GM08714 (cell line): Measurements from ENCODE around the gene ITGA2.

Experiments
- H3K4me3 ChIP-seq: fragments of 200-500 bp; sonication (Bioruptor generic); 2 replicates; pipeline ENCODE4 v1.5.1; 2014; ENCODE audit warnings: mild to moderate bottlenecking, low read length, inconsistent platforms
- ZNF274 ChIP-seq: IDR thresholded peaks from 2 replicates; pipeline ENCODE4 v1.6.1; 2012; ENCODE audit warnings: mild to moderate bottlenecking, low read depth, low read length

Gene ITGA2

DNA sequence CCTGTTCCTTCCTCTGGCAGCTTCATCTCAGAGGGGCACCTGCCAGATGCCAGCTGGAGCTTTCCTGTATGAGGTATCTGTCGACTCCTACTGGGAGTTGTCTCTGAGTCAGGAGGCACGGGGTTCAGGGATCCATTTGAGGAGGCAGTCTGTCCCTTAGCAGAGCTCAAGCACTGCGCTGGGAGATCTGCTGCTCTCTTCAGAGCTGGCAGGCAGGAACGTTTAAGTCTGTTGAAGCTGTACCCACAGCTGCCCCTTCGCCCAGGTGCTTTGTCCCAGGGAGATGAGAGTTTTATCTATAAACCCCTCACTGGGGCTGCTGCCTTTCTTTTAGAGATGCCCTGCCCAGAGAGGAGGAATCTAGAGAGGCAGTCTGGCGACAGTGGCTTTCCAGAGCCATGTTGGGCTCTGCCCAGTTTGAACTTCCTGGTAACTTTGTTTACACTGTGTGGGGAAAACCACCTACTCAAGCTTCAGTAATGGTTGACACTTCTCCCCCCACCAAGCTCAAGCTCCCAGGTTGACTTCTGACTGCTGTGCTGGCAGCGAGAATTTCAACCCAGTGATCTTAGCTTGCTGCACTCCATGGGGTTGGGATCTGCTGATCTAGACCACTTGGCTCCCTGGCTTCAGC, 11.8 kb upstream of the ITGA2 start:
- H3K4me3 ChIP-seq: no peak overlapping the region
- TF ChIP-seq ZNF274: no peak

- H3K4me3 ChIP-seq: no peak overlapping the region
- no peak for TF ChIP-seq ZNF274
These were observed 7.6 kb upstream of the ITGA2 start for GRCh38 chr5:52981507-52981906.

GRCh38 chr5:52983731-52984636, 5.2 kb upstream of the ITGA2 start:
- TF ChIP-seq ZNF274: no peak
- no peak overlapping the region for H3K4me3 ChIP-seq

DNA sequence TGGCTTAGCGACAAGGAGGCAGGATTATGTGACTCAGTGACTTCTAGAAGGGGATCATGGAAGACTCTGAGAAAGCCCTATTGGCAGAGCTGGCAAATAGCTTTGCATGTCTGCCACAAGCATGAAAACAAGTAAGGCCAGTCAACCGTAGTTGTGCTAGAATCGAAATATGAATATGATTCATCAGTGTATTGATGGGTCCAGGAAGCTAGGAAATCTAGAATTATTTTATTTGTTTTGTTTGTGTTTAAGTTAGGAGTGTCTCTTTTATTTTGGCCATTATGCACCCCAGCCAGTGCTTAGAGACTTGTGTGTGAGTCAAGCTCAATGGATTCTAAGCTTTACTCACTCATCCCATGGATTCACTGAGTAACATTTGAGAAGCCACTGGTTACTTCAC, 3.8 kb upstream of the ITGA2 start:
- TF ChIP-seq ZNF274: no peak
- no peak overlapping the region for H3K4me3 ChIP-seq

DNA sequence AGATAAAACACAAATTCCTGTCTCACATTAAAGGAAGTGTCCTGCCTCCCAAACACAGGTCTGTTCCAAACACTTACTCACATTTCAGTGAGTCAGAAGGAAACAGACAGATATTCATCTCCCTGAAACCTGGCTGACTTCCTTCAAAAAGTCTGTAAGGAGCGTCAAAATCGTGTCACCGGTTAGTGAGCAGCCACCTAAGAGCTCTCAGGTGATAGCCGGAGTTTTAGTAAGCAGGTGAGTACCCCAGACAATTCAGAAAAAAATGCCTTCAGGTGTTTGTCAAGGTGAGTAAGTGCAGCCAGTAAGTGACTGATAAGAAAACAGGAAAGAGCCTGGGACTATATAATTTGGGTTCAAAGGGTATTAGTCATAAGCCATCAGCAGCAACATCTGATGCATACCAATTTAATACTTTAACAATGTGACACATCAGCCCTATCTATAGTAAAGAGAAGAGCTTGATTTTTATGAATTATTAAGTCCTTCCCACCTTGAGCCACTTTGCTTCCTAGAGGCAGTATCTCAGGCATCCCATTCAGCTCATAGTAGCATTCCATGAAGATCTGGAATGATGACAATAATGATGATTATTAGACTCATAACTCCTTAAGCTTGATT, 1.3 kb upstream of the ITGA2 start:
- TF ChIP-seq ZNF274: no peak
- no peak overlapping the region for H3K4me3 ChIP-seq

DNA sequence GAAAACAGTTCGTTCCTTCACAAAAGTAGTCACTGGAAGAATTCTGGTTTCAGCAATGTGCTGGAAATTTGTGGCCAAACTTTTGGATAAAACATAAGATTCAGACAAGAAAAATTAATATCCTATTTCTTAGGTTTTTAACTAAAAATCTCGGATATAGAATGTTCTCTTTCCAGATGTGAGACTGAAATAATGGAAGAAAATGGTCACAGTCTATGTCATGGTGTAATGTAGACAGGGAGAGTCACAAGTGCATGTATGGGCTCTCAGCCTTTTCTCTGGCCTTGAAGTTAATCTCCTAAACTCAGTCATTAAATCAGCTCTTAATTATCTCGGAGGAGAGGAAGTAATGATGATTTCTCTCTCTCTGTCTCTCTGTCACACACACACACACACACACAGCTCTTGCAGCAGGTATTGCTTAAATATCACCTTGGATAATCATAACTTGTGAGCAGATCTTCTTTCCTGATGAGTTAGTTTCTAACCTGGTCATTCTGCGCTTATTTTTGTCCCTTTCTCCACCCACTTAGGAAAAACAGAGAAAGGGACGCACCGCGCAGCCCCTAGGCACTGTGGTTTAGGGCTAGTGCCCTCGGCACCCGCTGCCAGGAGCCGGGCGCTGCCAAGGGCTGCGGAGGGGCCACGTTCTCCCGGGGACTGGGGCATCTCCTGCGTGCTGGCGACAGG, 672 bp upstream of the ITGA2 start:
- H3K4me3 ChIP-seq: peak overlapping the region; percentile 51; the same call in 1 of the 2 replicates
- TF ChIP-seq ZNF274: no peak

DNA sequence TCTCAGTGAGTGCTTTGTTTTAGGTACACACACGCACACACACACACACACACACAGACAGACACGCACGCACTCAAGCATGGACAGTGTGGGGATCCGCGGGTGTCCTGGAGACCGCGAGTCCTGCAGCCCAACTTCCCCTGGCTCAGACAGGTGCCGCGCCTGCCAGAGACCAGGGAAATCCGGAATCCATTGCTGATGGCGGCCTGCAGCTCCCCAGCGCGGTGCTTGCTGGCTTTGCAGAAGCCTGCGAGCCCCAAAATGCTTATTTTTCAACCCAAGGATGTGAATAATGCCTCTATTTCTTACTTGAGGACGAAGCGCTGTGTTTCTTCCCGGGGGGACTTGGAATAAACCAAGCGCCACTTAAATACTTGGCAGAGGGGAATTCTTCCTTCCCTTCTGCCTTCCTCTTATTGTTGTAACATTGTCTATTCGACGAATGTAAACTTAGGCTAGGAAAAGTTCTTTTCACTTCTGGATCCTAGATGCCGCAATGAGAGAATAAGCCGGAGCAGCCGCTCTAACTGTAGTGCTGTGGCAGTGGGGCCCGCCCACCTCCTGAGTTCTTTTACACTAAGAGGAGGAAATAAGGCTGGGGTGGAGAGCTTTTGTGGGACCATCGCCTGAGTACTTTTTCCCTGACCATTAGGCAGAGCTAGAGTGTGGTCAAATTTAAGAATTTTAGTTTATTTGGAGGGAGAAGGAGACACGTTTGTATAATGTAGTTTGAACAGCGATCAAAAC, 802 bp downstream of the ITGA2 start:
- TF ChIP-seq ZNF274: no peak
- peak overlapping the region; percentile 51 for H3K4me3 ChIP-seq

DNA sequence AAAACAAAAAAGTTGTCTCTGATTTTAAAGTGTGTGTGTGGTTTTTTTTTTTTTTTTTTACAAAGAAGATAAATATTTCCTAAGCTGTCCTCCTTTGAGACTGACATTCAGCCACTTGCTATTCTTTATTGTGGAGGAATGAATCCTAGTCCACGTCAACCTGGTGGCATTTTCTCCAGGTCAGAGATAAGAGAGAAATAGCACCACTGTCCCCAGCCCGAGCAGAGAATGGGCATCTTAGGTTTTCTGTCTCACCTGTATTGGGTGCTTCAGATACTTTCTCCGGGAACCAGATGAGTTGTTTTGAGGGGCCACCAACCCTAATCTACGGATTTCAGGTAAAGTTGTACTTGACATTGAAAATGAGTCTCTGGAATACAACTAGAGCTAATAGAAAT, 1.4 kb downstream of the ITGA2 start:
- H3K4me3 ChIP-seq: no peak overlapping the region
- TF ChIP-seq ZNF274: no peak

DNA sequence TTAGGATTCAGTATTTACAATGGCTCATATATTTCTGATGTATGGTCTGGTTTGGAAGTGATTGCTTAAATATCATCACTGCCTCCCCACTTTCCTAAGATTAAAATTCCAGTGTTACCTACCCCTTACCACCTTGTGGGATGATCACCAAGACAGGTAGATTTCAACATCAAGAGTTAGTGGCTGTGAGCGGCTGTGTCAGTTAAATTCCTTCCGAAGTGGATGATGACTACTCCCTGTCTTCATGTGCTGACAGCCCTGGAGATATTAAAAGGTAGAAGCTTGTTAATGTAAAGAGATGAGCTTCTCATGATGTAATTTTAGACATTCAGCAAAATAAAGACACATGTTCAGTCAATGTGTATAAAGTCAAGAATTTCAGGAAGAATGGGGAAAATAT, 4.2 kb downstream of the ITGA2 start:
- no peak for TF ChIP-seq ZNF274
- H3K4me3 ChIP-seq: no peak overlapping the region

GRCh38 chr5:52994266-52994665, 5.1 kb downstream of the ITGA2 start:
- no peak overlapping the region for H3K4me3 ChIP-seq
- no peak for TF ChIP-seq ZNF274

GRCh38 chr5:52995095-52995494, 5.9 kb downstream of the ITGA2 start:
- no peak overlapping the region for H3K4me3 ChIP-seq
- TF ChIP-seq ZNF274: no peak

DNA sequence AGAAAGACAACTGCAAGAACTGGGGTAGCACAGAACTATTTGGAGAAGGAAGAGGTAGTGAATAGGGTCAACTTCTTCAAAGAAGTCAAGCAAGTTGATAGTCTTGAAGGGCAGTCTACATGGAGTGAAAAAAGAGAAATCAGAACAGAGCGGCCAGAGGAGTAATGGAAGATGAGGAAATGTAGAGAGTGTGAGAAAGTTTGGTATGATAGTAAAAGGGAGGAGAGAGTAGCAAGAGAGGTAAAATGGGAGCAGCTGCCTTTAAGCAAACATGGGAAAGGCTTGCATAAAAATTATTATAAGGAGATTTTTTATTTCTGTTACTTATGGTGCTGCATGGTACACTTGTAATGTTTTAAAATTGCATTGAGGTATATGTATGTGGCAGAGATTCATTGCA, 6.8 kb downstream of the ITGA2 start:
- TF ChIP-seq ZNF274: no peak
- no peak overlapping the region for H3K4me3 ChIP-seq

- H3K4me3 ChIP-seq: no peak overlapping the region
- TF ChIP-seq ZNF274: no peak
These were observed 7.8 kb downstream of the ITGA2 start for GRCh38 chr5:52996979-52997378.

- no peak overlapping the region for H3K4me3 ChIP-seq
These were observed 8.3 kb downstream of the ITGA2 start for GRCh38 chr5:52997424-52997823.

More at GRCh38 chr5:52997424-52997823, 8.3 kb downstream of the ITGA2 start:
- no peak for TF ChIP-seq ZNF274
